Erythroblast (primary cell): ENCODE data around the gene PIK3R4.

Experiments used
- GATA1 ChIP-seq: IDR thresholded peaks from 2 replicates; pipeline ENCODE4 v1.6.1; 2011; ENCODE audit warnings: low read depth, mild to moderate bottlenecking, control low read depth, low read length, moderate library complexity
- POLR2A ChIP-seq: IDR thresholded peaks from 2 replicates; pipeline ENCODE4 v1.6.1; 2011; ENCODE audit warnings: mild to moderate bottlenecking, low read length

GRCh38 chr3:130671545-130672312, 74.9 kb downstream of the PIK3R4 start:
- TF ChIP-seq POLR2A (no peak), GATA1 (no peak)
